ENCODE measurements around the gene SLC25A1. TPM values are rescaled to one million over a fixed set of nuclear protein-coding genes. Genes with fewer than 3 reads are reported as not detected.
"Not testable (repeated sequence)": the region's sequence is repeated elsewhere in the genome, so short reads cannot be mapped to it uniquely, and the experiment has no call there.

The SLC25A1 gene
- total RNA-seq, 1 donor from 2014 or later = 54.1 TPM

- no peak for DNase-seq (ENCODE audit: low spot score)
- intact Hi-C loops (cut with DNase I) = no loop called here
- ATAC-seq = no peak
Measured at GRCh38 chr22:19207884-19208283, 29.3 kb upstream of the SLC25A1 start.

- intact Hi-C loops (cut with DNase I) = no loop called here
- ATAC-seq (no peak), DNase-seq (ENCODE audit: low spot score) (no peak)
Measured at GRCh38 chr22:19207401-19207808, 28.9 kb upstream of the SLC25A1 start.

GRCh38 chr22:19206287-19206686 lies 27.8 kb upstream of the SLC25A1 start:
- DNase-seq (ENCODE audit: low spot score) (no peak), ATAC-seq (no peak)
- intact Hi-C loops (cut with DNase I) = no loop called here

GRCh38 chr22:19204640-19205039 lies 26.1 kb upstream of the SLC25A1 start:
- no peak for ATAC-seq
- DNase-seq (ENCODE audit: low spot score) = no peak
- intact Hi-C loops (cut with DNase I) = no loop called here

GRCh38 chr22:19203834-19204233 lies 25.3 kb upstream of the SLC25A1 start:
- ATAC-seq (no peak), DNase-seq (ENCODE audit: low spot score) (no peak)
- intact Hi-C loops (cut with DNase I) = no loop called here

GRCh38 chr22:19202799-19203186 lies 24.3 kb upstream of the SLC25A1 start:
- ATAC-seq; DNase-seq (ENCODE audit: low spot score); intact Hi-C loops (cut with DNase I): not testable (repeated sequence)

GRCh38 chr22:19201869-19202798 lies 23.6 kb upstream of the SLC25A1 start:
- ATAC-seq (no peak), DNase-seq (ENCODE audit: low spot score) (no peak)
- intact Hi-C loops (cut with DNase I) = no loop called here

GRCh38 chr22:19201130-19201868 lies 22.8 kb upstream of the SLC25A1 start:
- intact Hi-C loops (cut with DNase I) = no loop called here
- ATAC-seq (no peak), DNase-seq (ENCODE audit: low spot score) (no peak)

GRCh38 chr22:19199479-19199878 lies 20.9 kb upstream of the SLC25A1 start:
- no peak for ATAC-seq
- intact Hi-C loops (cut with DNase I) = no loop called here
- DNase-seq (ENCODE audit: low spot score) = no peak

GRCh38 chr22:19197997-19198865 lies 19.7 kb upstream of the SLC25A1 start:
- DNase-seq (ENCODE audit: low spot score) = no peak
- ATAC-seq = no peak
- intact Hi-C loops (cut with DNase I) = no loop called here

- intact Hi-C loops (cut with DNase I) = no loop called here
- ATAC-seq (no peak), DNase-seq (ENCODE audit: low spot score) (no peak)
Measured at GRCh38 chr22:19196841-19197612, 18.5 kb upstream of the SLC25A1 start.

- no peak for DNase-seq (ENCODE audit: low spot score)
- no peak for ATAC-seq
- intact Hi-C loops (cut with DNase I) = no loop called here
Measured at GRCh38 chr22:19195796-19196731, 17.5 kb upstream of the SLC25A1 start.

GRCh38 chr22:19194766-19195536 lies 16.4 kb upstream of the SLC25A1 start:
- ATAC-seq (no peak), DNase-seq (ENCODE audit: low spot score) (no peak)
- intact Hi-C loops (cut with DNase I) = no loop called here

- DNase-seq (ENCODE audit: low spot score) = no peak
- intact Hi-C loops (cut with DNase I) = no loop called here
- ATAC-seq = no peak
Measured at GRCh38 chr22:19193879-19194278, 15.3 kb upstream of the SLC25A1 start.

- no peak for DNase-seq (ENCODE audit: low spot score)
- intact Hi-C loops (cut with DNase I) = no loop called here
- ATAC-seq = no peak
Measured at GRCh38 chr22:19187716-19188563, 9.4 kb upstream of the SLC25A1 start.

Data from sciatic nerve (tissue), 2 donors.